Thyroid gland (tissue), 4 donors: ENCODE results near the gene GLB1L3.

Experiments
- CTCF ChIP-seq, 6 experiments: fragments of 200-600 bp in 3 of 6; fragments of 450-650 bp in 3 of 6; sonication (generic) in 3 of 6; IDR thresholded peaks; one replicate each; pipeline ENCODE4 v1.5.1; 2016 to 2019; ENCODE audit warnings: antibody characterized with exemption in 6 of 6, mild to moderate bottlenecking in 2 of 6, inconsistent platforms in 1 of 6, moderate library complexity in 1 of 6
- POLR2A ChIP-seq, 2 donors: fragments of 450-650 bp; IDR thresholded peaks; one replicate each; pipeline ENCODE4 v1.6.1; 2017; ENCODE audit warnings: antibody characterized with exemption in 2 of 2, mild to moderate bottlenecking in 2 of 2, moderate library complexity in 1 of 2

DNA sequence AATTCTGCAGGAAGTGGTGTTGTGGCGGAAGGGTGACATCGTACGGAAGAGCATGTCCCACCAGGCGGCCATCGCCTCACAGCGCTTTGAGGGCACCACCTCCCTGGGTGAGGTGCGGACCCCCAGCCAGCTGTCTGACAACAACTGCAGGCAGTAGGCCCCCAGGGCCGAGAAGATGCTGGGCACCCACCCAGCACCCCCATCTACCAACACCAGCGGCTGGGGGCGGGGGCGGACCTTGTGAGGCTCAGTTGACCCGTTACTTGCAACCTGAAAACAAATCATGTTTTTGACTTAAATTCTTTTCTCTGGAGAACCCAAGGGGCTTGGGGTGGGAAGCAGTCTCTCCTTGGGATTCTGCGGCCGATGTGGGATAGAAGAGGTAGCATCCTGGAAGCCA is 30.7 kb upstream of the GLB1L3 start:
- TF ChIP-seq CTCF (IDR thresholded peaks at IDR 0.05) (no peak), POLR2A (IDR thresholded peaks at IDR 0.05) (no peak)
